Natural killer cell (primary cell): ENCODE measurements around the gene SLC25A44. TPM values are rescaled to one million over a fixed set of nuclear protein-coding genes. Genes with fewer than 3 reads are reported as not detected.

Source experiments
- ATAC-seq, 3 donors: fragments of 150-1000 bp in 2 of 3; fragments of 200-7000 bp in 1 of 3; cut with Tn5 transposase; 1 replicate in 1 of 3; 2 replicates in 2 of 3; pipeline ENCODE4 v1.10.0; 2021; ENCODE audit warnings: mild to moderate bottlenecking in 2 of 3, moderate library complexity in 2 of 3
- DNase-seq, 2 donors: peaks; one replicate each; pipeline versions ENCODE4 v3.0.0 to v3.0.0-alpha.2; 2013 to 2021; ENCODE audit warnings: mixed read lengths in 1 of 2
- H3K27ac ChIP-seq: one replicate; pipeline ENCODE4 v1.5.1; 2013; ENCODE audit warnings: mild to moderate bottlenecking, low read length
- H3K27me3 ChIP-seq: one replicate; pipeline ENCODE4 v1.6.1; 2013; ENCODE audit warnings: low read length; ENCODE audit not compliant: control insufficient read depth, insufficient read depth
- H3K36me3 ChIP-seq: one replicate; pipeline ENCODE4 v1.6.1; 2013; ENCODE audit warnings: low read length; ENCODE audit not compliant: control insufficient read depth, insufficient read depth
- H3K4me1 ChIP-seq: one replicate; pipeline ENCODE4 v1.6.1; 2013; ENCODE audit warnings: low read length; ENCODE audit not compliant: control insufficient read depth, insufficient read depth
- H3K4me3 ChIP-seq: one replicate; pipeline ENCODE4 v1.5.1; 2013; ENCODE audit warnings: low read length
- H3K9me3 ChIP-seq: one replicate; pipeline ENCODE4 v1.6.1; 2013; ENCODE audit warnings: low read length; ENCODE audit not compliant: control insufficient read depth, insufficient read depth
- H3K27ac Mint-ChIP-seq, 2 donors: one replicate each; pipeline ENCODE4 v1.8.0; 2022; ENCODE audit warnings: mild to moderate bottlenecking in 2 of 2, mixed read lengths in 2 of 2, moderate library complexity in 1 of 2
- H3K27me3 Mint-ChIP-seq, 2 donors: one replicate each; pipeline ENCODE4 v1.8.0; 2022; ENCODE audit warnings: low read depth in 2 of 2, mixed read lengths in 2 of 2
- H3K36me3 Mint-ChIP-seq: one replicate; pipeline ENCODE4 v1.8.0; 2022; ENCODE audit warnings: mixed read lengths
- H3K4me1 Mint-ChIP-seq, 2 donors: one replicate each; pipeline ENCODE4 v1.8.0; 2022; ENCODE audit warnings: mixed read lengths in 2 of 2
- H3K4me3 Mint-ChIP-seq: one replicate; pipeline ENCODE4 v1.8.0; 2022; ENCODE audit warnings: mild to moderate bottlenecking, moderate library complexity, mixed read lengths
- H3K9me3 Mint-ChIP-seq, 2 donors: one replicate each; pipeline ENCODE4 v1.8.0; 2022; ENCODE audit warnings: mixed read lengths in 2 of 2
- CTCF ChIP-seq: fragments of 200-600 bp; IDR thresholded peaks from one replicate; pipeline ENCODE4 v1.8.0; 2022; ENCODE audit warnings: antibody characterized with exemption
- WGBS: methylation state at CpG from one replicate; pipeline ENCODE4 v1.1.7; 2013; ENCODE audit warnings: missing lambda C conversion rate; ENCODE audit not compliant: insufficient coverage; 5-methylcytosine and 5-hydroxymethylcytosine counted together
- intact Hi-C: fragments of 100-400 bp; cut with micrococcal nuclease; formaldehyde crosslinking; loops from one replicate; pipeline ENCODE4 v1.14.2; 2022
- total RNA-seq, 4 donors: library from RNA; stranded (reverse); fragments of 120-200 nt in 1 of 4; gene quantifications; one replicate each; pipeline versions ENCODE4 v1.2.3 to v1.2.4, GENCODE V29; 2013 to 2022

Gene SLC25A44
- total RNA-seq, 3 donors from 2014 or later (not counting 1 experiment from before 2014, with no cell fraction given) = 17.1 to 49.2 (median 22.0) TPM

- H3K4me3 Mint-ChIP-seq = no peak within 1 kb of the TSS
- peaks cover 0 to 18% of the 10 kb centered on the region in 2 donors for H3K4me1 Mint-ChIP-seq
- no peak within 1 kb of the TSS for H3K27ac Mint-ChIP-seq
- ATAC-seq (no peak), DNase-seq (no peak)
- Histone ChIP-seq H3K27me3 (no peaks in the 10 kb centered on the region), H3K4me3 (no peak within 1 kb of the TSS), H3K36me3 (peaks cover 25% of the 10 kb centered on the region), H3K27ac (no peak within 1 kb of the TSS), H3K4me1 (peaks cover 22% of the 10 kb centered on the region), H3K9me3 (no peaks in the 10 kb centered on the region)
- H3K36me3 Mint-ChIP-seq = peaks cover 8% of the 10 kb centered on the region
- intact Hi-C loops = no loop called here
- 59% methylated on average over 14 of the region's 14 CpGs for WGBS
- TF ChIP-seq CTCF = no peak
- no peaks in the 10 kb centered on the region for H3K27me3 Mint-ChIP-seq
- H3K9me3 Mint-ChIP-seq = no peaks in the 10 kb centered on the region
Measured at GRCh38 chr1:156241926-156242325, 48.0 kb downstream of the SLC25A44 start, which contains the start of gene BGLAP. Gene BGLAP (plus strand): TSS chr1:156242184. CDS start chr1:156242232, 48 bp downstream.

- intact Hi-C loops = no loop called here
- no peak overlapping the region for H3K4me3 ChIP-seq
- Mint-ChIP-seq H3K27ac (no peak overlapping the region), H3K4me3 (no peak overlapping the region), H3K9me3 (no peaks in the 10 kb centered on the region), H3K27me3 (no peaks in the 10 kb centered on the region), H3K4me1 (peaks cover 0 to 18% of the 10 kb centered on the region in 2 donors), H3K36me3 (peaks cover 8% of the 10 kb centered on the region)
- ATAC-seq (no peak), DNase-seq (no peak)
- H3K4me1 ChIP-seq = peaks cover 22% of the 10 kb centered on the region
- H3K27me3 ChIP-seq = no peaks in the 10 kb centered on the region
- peaks cover 22% of the 10 kb centered on the region for H3K36me3 ChIP-seq
- H3K9me3 ChIP-seq = no peaks in the 10 kb centered on the region
- WGBS = 95% methylated on average over 10 of the region's 10 CpGs
- no peak overlapping the region for H3K27ac ChIP-seq
- no peak for TF ChIP-seq CTCF
Measured at GRCh38 chr1:156242738-156243137, 48.8 kb downstream of the SLC25A44 start.

- 96% methylated on average over 2 of the region's 2 CpGs for WGBS
- H3K9me3 Mint-ChIP-seq = no peaks in the 10 kb centered on the region
- no peak overlapping the region for H3K27ac Mint-ChIP-seq
- H3K4me1 Mint-ChIP-seq = peaks cover 0 to 18% of the 10 kb centered on the region in 2 donors
- H3K4me1 ChIP-seq = peaks cover 22% of the 10 kb centered on the region
- ATAC-seq (no peak), DNase-seq (no peak)
- no peaks in the 10 kb centered on the region for H3K9me3 ChIP-seq
- peaks cover 10% of the 10 kb centered on the region for H3K36me3 ChIP-seq
- H3K27me3 Mint-ChIP-seq = no peaks in the 10 kb centered on the region
- no peak overlapping the region for H3K4me3 Mint-ChIP-seq
- no peak overlapping the region for H3K4me3 ChIP-seq
- peaks cover 8% of the 10 kb centered on the region for H3K36me3 Mint-ChIP-seq
- intact Hi-C loops = no loop called here
- TF ChIP-seq CTCF = no peak
- H3K27me3 ChIP-seq = no peaks in the 10 kb centered on the region
- H3K27ac ChIP-seq = no peak overlapping the region
Measured at GRCh38 chr1:156244126-156244525, 50.2 kb downstream of the SLC25A44 start.

- H3K9me3 ChIP-seq = no peaks in the 10 kb centered on the region
- H3K36me3 ChIP-seq = peaks cover 6% of the 10 kb centered on the region
- Mint-ChIP-seq H3K27me3 (no peaks in the 10 kb centered on the region), H3K4me1 (peaks cover 0 to 18% of the 10 kb centered on the region in 2 donors), H3K4me3 (peak overlapping the region; percentile 91), H3K9me3 (no peaks in the 10 kb centered on the region), H3K27ac (peak overlapping the region in 1 of 2 donors; percentile 83), H3K36me3 (peaks cover 5% of the 10 kb centered on the region)
- no peak overlapping the region for H3K4me3 ChIP-seq
- no peak overlapping the region for H3K27ac ChIP-seq
- ATAC-seq (no peak), DNase-seq (no peak)
- TF ChIP-seq CTCF = no peak
- peaks cover 22% of the 10 kb centered on the region for H3K4me1 ChIP-seq
- intact Hi-C loops = no loop called here
- H3K27me3 ChIP-seq = no peaks in the 10 kb centered on the region
- WGBS = 96% methylated on average over 17 of the region's 17 CpGs
Measured at GRCh38 chr1:156244712-156245111, 50.8 kb downstream of the SLC25A44 start.
